ENCODE results near the gene CCNB1IP1. TPM values are rescaled to one million over a fixed set of nuclear protein-coding genes. Genes with fewer than 3 reads are reported as not detected.
"Not testable (repeated sequence)": the region's sequence is repeated elsewhere in the genome, so short reads cannot be mapped to it uniquely, and the experiment has no call there.

Gene CCNB1IP1
- total RNA-seq, 1 donor from 2014 or later, result 41.2 TPM

DNA sequence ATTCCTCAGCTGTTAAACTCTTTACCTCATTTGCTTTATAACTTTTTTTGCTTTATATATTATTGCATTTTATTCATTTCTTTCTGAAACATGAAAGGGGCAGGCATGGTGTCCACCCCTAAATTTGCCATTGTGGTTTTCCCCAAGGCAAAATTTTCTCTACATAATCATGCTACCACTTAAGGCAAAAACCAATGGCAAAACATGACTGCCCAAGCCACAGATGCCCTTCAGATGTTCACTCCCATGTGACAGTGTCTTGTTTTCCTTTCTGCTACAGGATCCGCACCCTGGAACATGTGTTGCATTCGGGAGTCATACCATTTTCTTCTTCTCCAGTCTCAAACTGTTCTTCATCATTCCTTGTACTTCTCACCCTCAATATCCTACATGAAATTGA, 55.7 kb downstream of the CCNB1IP1 start:
- no peak for TF ChIP-seq CTCF (IDR thresholded peaks at IDR 0.05)
- Mint-ChIP-seq H3K36me3 (ENCODE audit: low read depth) (peaks cover 21% of the 10 kb centered on the region), H3K27me3 (ENCODE audit: low read depth) (no peaks in the 10 kb centered on the region), H3K27ac (ENCODE audit: unreplicated experiment) (no peak overlapping the region), H3K4me3 (ENCODE audit: unreplicated experiment) (no peak overlapping the region), H3K9me3 (ENCODE audit: low read depth) (peaks cover 24% of the 10 kb centered on the region), H3K4me1 (ENCODE audit: low read depth) (no peaks in the 10 kb centered on the region)
- DNase-seq (ENCODE audit: low spot score), result no peak

- no peak for TF ChIP-seq CTCF (IDR thresholded peaks at IDR 0.05)
- Mint-ChIP-seq H3K9me3 (ENCODE audit: low read depth) (peaks cover 30% of the 10 kb centered on the region), H3K27me3 (ENCODE audit: low read depth) (no peaks in the 10 kb centered on the region), H3K36me3 (ENCODE audit: low read depth) (peaks cover 14% of the 10 kb centered on the region), H3K4me1 (ENCODE audit: low read depth) (no peaks in the 10 kb centered on the region), H3K27ac (ENCODE audit: unreplicated experiment) (no peak overlapping the region), H3K4me3 (ENCODE audit: unreplicated experiment) (no peak overlapping the region)
- DNase-seq (ENCODE audit: low spot score), result no peak
These were observed 59.0 kb downstream of the CCNB1IP1 start for GRCh38 chr14:20274062-20274461.

- H3K27me3 Mint-ChIP-seq (ENCODE audit: low read depth); DNase-seq (ENCODE audit: low spot score); H3K36me3 Mint-ChIP-seq (ENCODE audit: low read depth); H3K4me3 Mint-ChIP-seq (ENCODE audit: unreplicated experiment); H3K4me1 Mint-ChIP-seq (ENCODE audit: low read depth); H3K9me3 Mint-ChIP-seq (ENCODE audit: low read depth); H3K27ac Mint-ChIP-seq (ENCODE audit: unreplicated experiment): not testable (repeated sequence)
These were observed 68.7 kb downstream of the CCNB1IP1 start for GRCh38 chr14:20264361-20264760.

DNA sequence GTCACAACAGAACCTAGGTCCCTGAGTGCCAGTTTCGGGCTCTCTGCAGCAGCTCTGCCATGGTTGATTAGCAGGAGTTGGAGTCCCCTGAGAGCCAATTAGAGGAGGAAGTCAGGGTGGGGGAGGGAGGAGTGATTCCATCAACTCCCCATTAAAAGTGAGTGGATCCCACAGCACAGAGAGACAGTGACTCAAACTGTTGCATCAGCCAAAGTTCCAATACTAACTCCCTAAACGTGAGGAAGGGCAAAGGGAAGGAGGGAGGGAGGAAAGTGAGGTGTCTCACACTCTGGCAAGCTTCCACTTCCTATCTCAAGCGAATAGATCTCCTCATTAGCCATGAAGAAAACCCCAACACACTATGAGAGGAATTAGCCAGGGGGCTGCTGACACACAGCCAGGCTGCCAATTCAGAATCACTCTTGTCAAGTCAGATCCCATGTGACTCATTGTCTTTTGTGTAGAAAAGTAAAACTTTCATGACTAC, 70.4 kb downstream of the CCNB1IP1 start:
- no peak overlapping the region for H3K27ac Mint-ChIP-seq (ENCODE audit: unreplicated experiment)
- no peak overlapping the region for H3K4me3 Mint-ChIP-seq (ENCODE audit: unreplicated experiment)
- H3K27me3 Mint-ChIP-seq (ENCODE audit: low read depth), result no peaks in the 10 kb centered on the region
- TF ChIP-seq CTCF (IDR thresholded peaks at IDR 0.05), result no peak
- H3K9me3 Mint-ChIP-seq (ENCODE audit: low read depth), result no peaks in the 10 kb centered on the region
- no peaks in the 10 kb centered on the region for H3K36me3 Mint-ChIP-seq (ENCODE audit: low read depth)
- no peak for DNase-seq (ENCODE audit: low spot score)
- H3K4me1 Mint-ChIP-seq (ENCODE audit: low read depth), result no peaks in the 10 kb centered on the region

Other genes with a start within 250 kb of the CCNB1IP1 start
- gene OR4K17, start 222.5 kb downstream of the CCNB1IP1 start, total RNA-seq, result not detected in 3 replicates
- gene OR4N5, start 194.5 kb downstream of the CCNB1IP1 start, total RNA-seq, result not detected in 3 replicates
- gene OR11G2, start 142.4 kb downstream of the CCNB1IP1 start, total RNA-seq, result not detected in 3 replicates
- gene OR11H6, start 109.6 kb downstream of the CCNB1IP1 start, total RNA-seq, result not detected in 3 replicates
- gene OR11H7, start 104.3 kb downstream of the CCNB1IP1 start, total RNA-seq, result not detected in 3 replicates
- gene OR11H4, start 94.0 kb downstream of the CCNB1IP1 start, total RNA-seq, result not detected in 3 replicates
- gene TTC5, start 27.3 kb downstream of the CCNB1IP1 start, total RNA-seq, result 16.3 to 29.5 TPM (median 17.3 TPM) in 3 replicates
- gene PARP2, start 10.4 kb upstream of the CCNB1IP1 start, total RNA-seq, result 16.2 to 27.3 TPM (median 19.4 TPM) in 3 replicates
- gene TEP1, start 80.2 kb upstream of the CCNB1IP1 start, total RNA-seq, result 19.2 to 32.7 TPM (median 22.8 TPM) in 3 replicates
- gene KLHL33, start 102.9 kb upstream of the CCNB1IP1 start, total RNA-seq, result not detected in 3 replicates
- gene OSGEP, start 121.5 kb upstream of the CCNB1IP1 start, total RNA-seq, result 26.0 to 41.4 TPM (median 28.6 TPM) in 3 replicates
- gene APEX1, start 121.9 kb upstream of the CCNB1IP1 start, total RNA-seq, result 141 to 168 TPM (median 142 TPM) in 3 replicates
- 31.0 to 36.9 TPM (median 32.0 TPM) in 3 replicates for gene PIP4P1, start 128.2 kb upstream of the CCNB1IP1 start, total RNA-seq
- gene PNP, start 136.1 kb upstream of the CCNB1IP1 start, total RNA-seq, result 25.0 to 34.8 TPM (median 26.7 TPM) in 3 replicates
- gene RNASE10, start 172.3 kb upstream of the CCNB1IP1 start, total RNA-seq, result 0.72 TPM in 1 of 3 replicates, not detected in the others
- gene RNASE9, start 227.8 kb upstream of the CCNB1IP1 start, total RNA-seq, result not detected in 3 replicates

All from chondrocyte (in vitro differentiated cells).